HEK293 (cell line): Measurements from ENCODE around the gene CRYGN.

Source experiments
- CTCF ChIA-PET: fragments of 350-600 bp; formaldehyde crosslinking; extraction: SDS; loops from one replicate; lab custom pipeline; 2021; ENCODE audit warnings: antibody characterized with exemption; lab: Yijun Ruan, JAX
- POLR2A ChIA-PET: fragments of 300-600 bp; formaldehyde crosslinking; extraction: SDS; loops from one replicate; lab custom pipeline; 2020; ENCODE audit warnings: antibody characterized with exemption, inconsistent platforms; lab: Yijun Ruan, JAX
- H3K27ac ChIP-seq: fragments of 200-500 bp; sonication (Bioruptor generic); 2 replicates; pipeline ENCODE4 v1.5.1; 2014; ENCODE audit warnings: low read depth, low read length, control low read depth, inconsistent platforms; ENCODE audit errors: extremely low read depth
- H3K36me3 ChIP-seq, 2 experiments: fragments of 200-500 bp in 1 of 2; sonication (Bioruptor generic) in 1 of 2; 1 replicate in 1 of 2; 2 replicates in 1 of 2; pipeline ENCODE4 v1.5.1; 2014 to 2017; ENCODE audit warnings: inconsistent platforms in 2 of 2, low read length in 2 of 2; ENCODE audit not compliant: control insufficient read depth in 2 of 2, insufficient read depth in 1 of 2
- H3K4me1 ChIP-seq: fragments of 200-500 bp; sonication (Bioruptor generic); 2 replicates; pipeline ENCODE4 v1.5.1; 2014; ENCODE audit warnings: mild to moderate bottlenecking, low read length, inconsistent platforms; ENCODE audit not compliant: control insufficient read depth, insufficient read depth
- H3K4me3 ChIP-seq: 2 replicates; pipeline ENCODE4 v1.5.1; 2011; ENCODE audit warnings: low read depth, mild to moderate bottlenecking, control low read depth, low read length, moderate library complexity
- H3K9me3 ChIP-seq: fragments of 200-500 bp; sonication (Bioruptor generic); 2 replicates; pipeline ENCODE4 v1.5.1; 2014; ENCODE audit warnings: low read depth, low read length, inconsistent platforms; ENCODE audit not compliant: control insufficient read depth, insufficient read depth
- PATZ1 ChIP-seq: fragments of 450-650 bp; formaldehyde crosslinking; IDR thresholded peaks from 2 replicates; pipeline ENCODE4 v1.5.1; 2016; ENCODE audit warnings: missing biosample characterization, missing genetic modification characterization
- SCRT1 ChIP-seq: fragments of 450-650 bp; formaldehyde crosslinking; IDR thresholded peaks from 2 replicates; pipeline ENCODE4 v1.5.1; 2016; ENCODE audit warnings: missing biosample characterization, missing genetic modification characterization, borderline replicate concordance
- SETDB1 ChIP-seq: IDR thresholded peaks from one replicate; pipeline ENCODE4 v1.6.1; 2017; ENCODE audit warnings: mild to moderate bottlenecking, low read length, moderate library complexity, mixed read lengths; ENCODE audit not compliant: insufficient read length
- ZBTB44 ChIP-seq: fragments of 450-650 bp; IDR thresholded peaks from 2 replicates; pipeline ENCODE4 v1.5.1; 2018; ENCODE audit warnings: missing biosample characterization, mild to moderate bottlenecking, missing genetic modification characterization
- ZFP69B ChIP-seq: fragments of 450-650 bp; formaldehyde crosslinking; IDR thresholded peaks from 2 replicates; pipeline ENCODE4 v1.5.1; 2016; ENCODE audit warnings: missing biosample characterization, missing genetic modification characterization
- ZNF114 ChIP-seq: fragments of 450-650 bp; formaldehyde crosslinking; IDR thresholded peaks from 2 replicates; pipeline ENCODE4 v1.5.0; 2017; ENCODE audit warnings: missing biosample characterization, missing genetic modification characterization
- ZNF121 ChIP-seq: fragments of 450-650 bp; formaldehyde crosslinking; IDR thresholded peaks from 2 replicates; pipeline ENCODE4 v1.5.1; 2016; ENCODE audit warnings: missing biosample characterization, missing genetic modification characterization
- ZNF157 ChIP-seq: fragments of 450-650 bp; formaldehyde crosslinking; IDR thresholded peaks from 2 replicates; pipeline ENCODE4 v1.5.1; 2016; ENCODE audit warnings: missing biosample characterization, missing genetic modification characterization
- ZNF548 ChIP-seq: fragments of 450-650 bp; formaldehyde crosslinking; IDR thresholded peaks from 2 replicates; pipeline ENCODE4 v1.5.1; 2016; ENCODE audit warnings: missing biosample characterization, missing genetic modification characterization
- ZNF629 ChIP-seq: fragments of 450-650 bp; formaldehyde crosslinking; IDR thresholded peaks from 2 replicates; pipeline ENCODE4 v1.5.1; 2017; ENCODE audit warnings: missing biosample characterization, missing genetic modification characterization
- ZNF645 ChIP-seq: fragments of 450-650 bp; formaldehyde crosslinking; IDR thresholded peaks from 2 replicates; pipeline ENCODE4; 2016; ENCODE audit warnings: missing biosample characterization, missing genetic modification characterization
- ZNF777 ChIP-seq: fragments of 450-650 bp; formaldehyde crosslinking; IDR thresholded peaks from 2 replicates; pipeline ENCODE4 v1.5.1; 2017; ENCODE audit warnings: missing biosample characterization, missing genetic modification characterization, borderline replicate concordance

The CRYGN gene

GRCh38 chr7:151422212-151422611 lies 17.7 kb downstream of the CRYGN start:
- POLR2A ChIA-PET: no interaction called here
- Histone ChIP-seq H3K27ac (no peak overlapping the region), H3K9me3 (no peaks in the 10 kb centered on the region), H3K4me3 (no peak overlapping the region)
- CTCF ChIA-PET: interaction anchor here (0.6 to 1.4 kb wide), 2 partner anchors 54 to 83 kb away, joined by 3 to 5 read pairs; no protein-coding TSS in a partner anchor
- TF ChIP-seq SCRT1 (tag by site-specific recombination) (no peak), SETDB1 (peak; percentile 73), ZNF157 (tag by site-specific recombination) (no peak)
- TF ChIP-seq, all 188 proteins: peak for 1
- Histone ChIP-seq H3K36me3 (no peaks in the 10 kb centered on the region), H3K4me1 (peaks cover 7% of the 10 kb centered on the region; the same call in 1 of the 2 replicates)

GRCh38 chr7:151420144-151420543 lies 19.8 kb downstream of the CRYGN start:
- no peak overlapping the region for H3K27ac ChIP-seq
- TF ChIP-seq ZNF121 (tag by site-specific recombination) (no peak), PATZ1 (no peak), ZNF548 (tag by site-specific recombination) (no peak)
- H3K4me1 ChIP-seq: no peaks in the 10 kb centered on the region
- H3K4me3 ChIP-seq: no peak overlapping the region
- ChIA-PET POLR2A (no interaction called here), CTCF (no interaction called here)
- no peaks in the 10 kb centered on the region for H3K9me3 ChIP-seq
- H3K36me3 ChIP-seq: no peaks in the 10 kb centered on the region

GRCh38 chr7:151416941-151417315 lies 23.0 kb downstream of the CRYGN start:
- no peaks in the 10 kb centered on the region for H3K36me3 ChIP-seq
- no peak for TF ChIP-seq ZFP69B (tag by site-specific recombination)
- TF ChIP-seq ZNF548 (tag by site-specific recombination): no peak
- CTCF ChIA-PET: interaction anchor here (0.6 kb wide), 2 partner anchors 79 to 214 kb away, joined by 3 to 4 read pairs; no protein-coding TSS in a partner anchor

GRCh38 chr7:151416112-151416940 lies 23.6 kb downstream of the CRYGN start:
- TF ChIP-seq ZNF777 (tag by site-specific recombination): no peak
- no peak for TF ChIP-seq ZBTB44 (tag by site-specific recombination)
- no peak for TF ChIP-seq ZNF629 (tag by site-specific recombination)
- no peak for TF ChIP-seq ZNF645 (tag by site-specific recombination)
- TF ChIP-seq ZNF114 (tag by site-specific recombination): no peak
- Histone ChIP-seq H3K9me3 (no peaks in the 10 kb centered on the region), H3K4me3 (no peak overlapping the region), H3K4me1 (no peaks in the 10 kb centered on the region), H3K36me3 (no peaks in the 10 kb centered on the region), H3K27ac (no peak overlapping the region)
- POLR2A ChIA-PET: interaction anchor here (0.6 kb wide), 1 partner anchor 39 kb away, joined by 3 read pairs; no protein-coding TSS in a partner anchor
- CTCF ChIA-PET: interaction anchor here (0.6 to 1.1 kb wide), 4 partner anchors 9 to 366 kb away, joined by 3 to 4 read pairs (median 4); no protein-coding TSS in a partner anchor

More at GRCh38 chr7:151416941-151417315, 23.0 kb downstream of the CRYGN start:
- POLR2A ChIA-PET: no interaction called here
- H3K27ac ChIP-seq: no peak overlapping the region
- no peak overlapping the region for H3K4me3 ChIP-seq
- no peaks in the 10 kb centered on the region for H3K4me1 ChIP-seq
- H3K9me3 ChIP-seq: no peaks in the 10 kb centered on the region
